Measurements from ENCODE around the gene ARHGAP24.
"Not testable (repeated sequence)": the region's sequence is repeated elsewhere in the genome, so short reads cannot be mapped to it uniquely, and the experiment has no call there.

The ARHGAP24 gene

GRCh38 chr4:85659610-85660218 lies 184.8 kb downstream of the ARHGAP24 start:
- no peak for DNase-seq

- DNase-seq = not testable (repeated sequence)
Observed at GRCh38 chr4:85666625-85667024, 191.7 kb downstream of the ARHGAP24 start.

- DNase-seq = no peak
Observed at GRCh38 chr4:85669204-85669603, 194.3 kb downstream of the ARHGAP24 start.

GRCh38 chr4:85669992-85670548 lies 195.1 kb downstream of the ARHGAP24 start:
- DNase-seq = no peak

- DNase-seq = no peak
Observed at GRCh38 chr4:85671120-85671519, 196.2 kb downstream of the ARHGAP24 start.

- no peak for DNase-seq
Observed at GRCh38 chr4:85672116-85672515, 197.2 kb downstream of the ARHGAP24 start.

GRCh38 chr4:85672959-85673358 lies 198.0 kb downstream of the ARHGAP24 start:
- DNase-seq = no peak

GRCh38 chr4:85673540-85673939 lies 198.6 kb downstream of the ARHGAP24 start:
- DNase-seq = no peak

GRCh38 chr4:85675076-85676049 lies 200.4 kb downstream of the ARHGAP24 start:
- no peak for DNase-seq

GRCh38 chr4:85676050-85676425 lies 201.1 kb downstream of the ARHGAP24 start:
- DNase-seq = no peak

- no peak for DNase-seq
Observed at GRCh38 chr4:85676850-85677590, 202.1 kb downstream of the ARHGAP24 start.

GRCh38 chr4:85681221-85681657 lies 206.3 kb downstream of the ARHGAP24 start:
- peak; percentile 84 for DNase-seq

GRCh38 chr4:85681921-85682320 lies 207.0 kb downstream of the ARHGAP24 start:
- no peak for DNase-seq

- DNase-seq = no peak
Observed at GRCh38 chr4:85682391-85682790, 207.4 kb downstream of the ARHGAP24 start.

- no peak for DNase-seq
Observed at GRCh38 chr4:85684676-85685075, 209.7 kb downstream of the ARHGAP24 start.

GRCh38 chr4:85686398-85686797 lies 211.4 kb downstream of the ARHGAP24 start:
- no peak for DNase-seq

GRCh38 chr4:85688055-85688740 lies 213.2 kb downstream of the ARHGAP24 start:
- no peak for DNase-seq

- no peak for DNase-seq
Observed at GRCh38 chr4:85696661-85697060, 221.7 kb downstream of the ARHGAP24 start.

- DNase-seq = no peak
Observed at GRCh38 chr4:85697854-85698253, 222.9 kb downstream of the ARHGAP24 start.

GRCh38 chr4:85700362-85700761 lies 225.4 kb downstream of the ARHGAP24 start:
- no peak for DNase-seq

GRCh38 chr4:85701861-85702321 lies 226.9 kb downstream of the ARHGAP24 start:
- no peak for DNase-seq

GRCh38 chr4:85703096-85703495 lies 228.1 kb downstream of the ARHGAP24 start:
- DNase-seq = no peak
